Activated gamma-delta T cell (primary cell): ENCODE measurements around the gene STX2.
"Not testable (repeated sequence)": the region's sequence is repeated elsewhere in the genome, so short reads cannot be mapped to it uniquely, and the experiment has no call there.

Source experiments
- DNase-seq: peaks from one replicate; lab custom pipeline; 2025; lab: John Stamatoyannopoulos, UW

Gene STX2

DNA sequence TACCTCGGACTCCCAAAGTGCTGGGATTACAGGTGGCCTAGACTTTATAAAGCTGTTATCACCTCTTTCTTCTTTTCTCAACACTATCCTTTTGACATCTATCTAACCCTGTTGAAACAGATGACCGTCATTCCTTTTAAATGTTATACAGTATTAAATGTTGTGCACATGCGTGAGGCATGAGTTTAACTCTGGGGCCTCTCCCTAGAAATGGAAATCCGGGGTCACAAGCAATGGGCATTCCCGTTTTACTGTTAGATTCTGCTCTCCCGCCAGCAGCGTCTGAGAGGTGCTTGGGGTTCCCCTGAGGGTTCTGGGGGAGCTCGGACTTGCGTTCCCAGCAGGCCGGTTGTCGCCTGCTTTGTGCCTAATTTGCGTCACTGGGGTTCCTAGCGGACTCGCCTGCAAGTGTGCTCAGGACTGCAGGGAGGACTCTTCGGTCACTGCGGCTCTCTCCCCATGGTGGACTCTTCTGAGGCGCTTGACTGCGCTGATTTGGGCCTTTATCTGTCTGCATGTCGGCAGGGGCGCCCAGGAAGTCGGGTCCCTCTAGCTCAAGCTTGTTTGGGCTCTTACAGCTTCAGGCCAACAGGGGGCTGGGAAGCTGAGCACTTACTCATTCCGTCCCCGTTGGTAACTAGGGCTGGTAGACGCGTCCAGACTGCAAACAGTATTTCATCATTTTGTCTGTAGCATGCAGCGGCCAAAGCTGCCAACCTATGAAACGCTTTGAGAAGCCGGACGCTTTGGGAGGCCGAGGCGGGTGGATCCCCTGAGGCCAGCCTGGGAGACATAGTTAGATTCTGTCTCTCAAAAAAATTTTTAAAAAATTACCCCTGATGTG lies 31.6 kb upstream of the STX2 start:
- DNase-seq: peak; percentile 13

DNA sequence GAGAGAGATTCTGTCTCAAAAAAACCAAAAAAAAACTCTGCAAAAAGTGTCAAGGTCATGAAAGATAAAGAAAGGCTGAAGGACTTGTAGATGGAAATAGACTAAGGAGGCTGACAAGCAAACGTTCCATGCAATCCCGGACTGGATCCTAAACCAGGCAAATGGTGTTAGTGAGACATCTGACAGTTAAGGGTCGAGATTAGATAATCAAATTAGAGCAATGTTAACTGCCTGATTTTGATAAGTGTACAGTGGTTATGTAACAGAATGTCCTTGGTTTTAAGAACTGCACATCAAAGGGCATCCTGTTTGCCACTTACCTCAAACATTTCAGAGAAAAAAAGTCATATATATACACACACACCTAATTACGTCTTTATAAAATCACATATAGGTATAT lies 29.4 kb upstream of the STX2 start:
- DNase-seq: no peak

DNA sequence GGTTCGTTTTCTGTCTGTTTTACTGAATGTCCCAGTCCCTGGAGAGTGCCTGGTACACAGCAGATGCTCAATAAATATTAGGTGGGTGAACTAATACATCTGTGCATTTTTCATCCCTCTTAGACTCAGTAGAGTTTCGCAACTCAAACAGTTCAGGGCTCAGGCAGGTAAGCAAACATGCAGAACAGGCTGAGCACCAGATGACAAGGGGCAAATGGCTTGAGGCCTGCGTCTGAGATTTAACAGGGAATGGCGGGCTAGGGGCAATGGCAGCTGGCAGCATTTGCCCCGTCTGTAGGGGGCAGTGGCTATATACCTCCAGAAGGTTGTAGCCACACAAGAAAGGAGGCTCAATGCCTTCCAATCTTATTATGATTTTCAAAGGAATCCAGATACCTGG lies 24.2 kb upstream of the STX2 start:
- DNase-seq: no peak

DNA sequence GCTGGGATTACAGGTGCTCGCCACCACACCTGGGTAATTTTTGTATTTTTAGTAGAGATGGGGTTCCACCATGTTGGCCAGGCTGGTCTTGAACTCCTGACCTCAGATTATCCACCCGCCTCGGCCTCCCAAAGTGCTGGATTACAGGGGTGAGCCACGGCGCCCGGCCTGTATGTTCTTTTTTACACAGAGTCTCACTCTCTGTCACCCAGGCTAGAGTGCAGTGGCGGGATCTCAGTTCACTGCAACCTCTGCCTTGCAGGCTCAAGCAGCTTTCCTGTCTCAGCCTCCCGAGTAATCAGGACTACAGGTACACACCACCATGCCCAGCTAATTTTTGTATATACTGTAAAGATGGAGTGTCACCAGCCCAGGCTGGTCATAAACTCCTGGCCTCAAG lies 23.7 kb upstream of the STX2 start:
- DNase-seq: not testable (repeated sequence)

DNA sequence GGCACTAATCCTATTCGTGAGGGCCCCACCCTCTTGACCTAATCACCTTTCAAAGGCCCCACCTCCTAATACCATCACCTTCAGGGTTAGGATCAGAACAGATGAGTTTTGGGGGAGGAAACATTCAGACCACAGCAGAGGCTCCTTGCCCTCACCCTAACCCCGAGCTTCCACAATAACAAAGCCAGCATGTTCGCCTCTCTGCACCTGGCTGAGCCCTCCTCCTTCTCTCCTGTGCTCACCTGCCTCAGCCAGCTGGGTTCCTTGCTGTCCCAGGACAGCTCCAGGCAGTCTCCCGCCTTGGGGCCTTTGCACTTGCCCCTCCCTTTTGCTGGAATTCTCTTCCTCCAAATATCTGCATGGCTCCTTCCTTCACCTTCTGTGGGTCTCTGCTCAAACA lies 23.1 kb upstream of the STX2 start:
- DNase-seq: no peak

DNA sequence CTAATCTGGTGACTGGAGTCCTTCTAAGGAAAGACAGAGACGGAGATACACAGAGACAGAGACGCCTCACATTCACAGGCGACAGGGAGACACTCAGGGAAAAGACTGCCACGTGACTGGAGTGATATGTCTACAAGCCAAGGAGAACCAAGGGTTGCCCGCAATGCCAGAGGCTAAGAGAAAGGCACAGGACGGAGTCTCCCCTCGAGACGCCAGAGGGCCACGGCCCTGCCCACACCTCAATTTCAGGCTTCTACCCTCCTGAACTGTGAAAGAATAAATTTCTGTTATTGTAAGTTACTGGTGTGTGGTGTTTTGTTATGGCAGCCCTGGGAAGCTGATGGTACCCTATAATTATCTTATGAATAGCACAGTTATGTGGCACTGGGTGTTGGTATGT lies 21.3 kb upstream of the STX2 start:
- no peak for DNase-seq

DNA sequence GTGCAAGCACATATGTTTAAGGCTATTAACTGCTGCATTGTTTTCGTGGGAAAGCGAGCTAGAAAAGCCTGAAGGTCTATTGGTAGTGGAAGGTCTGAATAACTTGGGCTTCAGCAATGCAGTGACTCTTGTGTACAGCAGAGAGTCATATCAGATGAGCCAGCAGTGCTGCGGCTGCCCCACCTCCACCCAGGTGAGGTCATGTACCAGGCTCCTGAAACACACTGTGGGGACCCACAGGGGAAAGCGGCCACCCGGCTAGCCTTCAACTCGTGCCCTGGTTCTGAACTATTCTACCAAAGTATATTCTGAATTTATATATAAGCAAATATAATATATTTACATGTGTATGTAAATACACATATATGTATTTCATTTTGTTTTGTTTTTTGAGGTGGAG lies 20.1 kb upstream of the STX2 start:
- no peak for DNase-seq

DNA sequence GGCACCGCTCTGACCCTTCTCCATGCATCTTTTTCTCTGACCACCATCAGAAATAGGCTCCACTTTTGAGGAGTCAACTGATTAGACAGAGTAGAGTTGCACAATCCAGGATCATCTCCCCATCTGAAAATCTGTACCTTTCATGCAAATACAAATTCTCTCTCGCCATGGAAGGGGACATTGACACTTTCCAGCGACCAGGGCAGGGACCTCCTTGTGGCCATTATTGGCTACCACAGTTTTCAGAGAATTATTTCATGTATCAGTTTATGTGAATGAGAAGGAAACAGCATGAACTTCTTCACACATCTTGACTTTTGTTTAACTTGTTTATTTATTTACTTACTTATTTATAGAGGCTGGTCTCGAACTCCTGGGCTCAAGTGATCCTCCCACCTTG lies 19.0 kb upstream of the STX2 start:
- no peak for DNase-seq

DNA sequence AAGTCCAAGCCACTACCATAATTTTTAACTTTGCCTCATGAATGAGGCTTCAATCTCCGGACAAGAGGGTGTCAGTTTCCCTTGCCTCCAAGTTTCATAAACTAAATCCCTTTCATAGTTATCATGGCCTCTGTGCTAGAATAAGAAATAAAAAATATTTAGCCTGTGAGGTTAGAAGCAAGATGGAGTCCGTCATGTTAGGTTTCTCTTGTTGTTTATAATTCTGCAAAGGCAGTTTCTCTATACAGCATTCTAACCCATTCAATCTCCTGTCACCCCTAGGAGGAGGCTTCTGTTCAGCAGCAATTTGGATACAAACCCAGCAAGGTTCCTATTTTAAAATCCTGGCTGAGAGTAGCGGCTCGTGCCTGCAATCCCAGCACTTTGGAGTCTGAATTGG lies 17.0 kb upstream of the STX2 start:
- DNase-seq: no peak

DNA sequence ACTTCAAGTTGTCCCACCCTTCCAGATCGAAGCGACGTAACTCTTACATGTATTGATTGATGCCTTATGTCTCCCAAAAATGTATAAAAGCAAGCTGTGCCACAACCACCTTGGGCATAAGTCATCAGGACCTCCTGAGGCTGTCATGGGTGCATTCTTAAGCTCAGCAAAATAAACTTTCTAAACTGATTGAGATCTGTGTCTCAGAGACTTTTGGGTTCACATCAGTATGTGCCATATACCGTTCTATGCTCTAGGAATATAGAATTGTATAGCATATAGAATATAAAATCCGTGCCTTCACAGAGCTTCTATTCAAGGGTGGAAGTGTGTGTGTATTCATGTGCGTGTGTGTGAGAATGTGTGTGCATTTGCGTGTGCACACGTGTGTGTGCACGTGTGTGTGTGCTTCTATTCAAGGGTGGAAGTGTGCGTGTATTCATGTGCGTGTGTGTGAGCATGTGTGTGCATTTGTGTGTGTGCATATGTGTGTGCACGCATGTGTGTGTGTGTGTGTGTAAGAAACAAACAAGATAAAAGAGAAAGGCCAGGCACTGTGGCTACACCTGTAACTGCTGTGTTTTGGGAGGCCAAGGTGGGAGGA lies 11.5 kb upstream of the STX2 start:
- no peak for DNase-seq

DNA sequence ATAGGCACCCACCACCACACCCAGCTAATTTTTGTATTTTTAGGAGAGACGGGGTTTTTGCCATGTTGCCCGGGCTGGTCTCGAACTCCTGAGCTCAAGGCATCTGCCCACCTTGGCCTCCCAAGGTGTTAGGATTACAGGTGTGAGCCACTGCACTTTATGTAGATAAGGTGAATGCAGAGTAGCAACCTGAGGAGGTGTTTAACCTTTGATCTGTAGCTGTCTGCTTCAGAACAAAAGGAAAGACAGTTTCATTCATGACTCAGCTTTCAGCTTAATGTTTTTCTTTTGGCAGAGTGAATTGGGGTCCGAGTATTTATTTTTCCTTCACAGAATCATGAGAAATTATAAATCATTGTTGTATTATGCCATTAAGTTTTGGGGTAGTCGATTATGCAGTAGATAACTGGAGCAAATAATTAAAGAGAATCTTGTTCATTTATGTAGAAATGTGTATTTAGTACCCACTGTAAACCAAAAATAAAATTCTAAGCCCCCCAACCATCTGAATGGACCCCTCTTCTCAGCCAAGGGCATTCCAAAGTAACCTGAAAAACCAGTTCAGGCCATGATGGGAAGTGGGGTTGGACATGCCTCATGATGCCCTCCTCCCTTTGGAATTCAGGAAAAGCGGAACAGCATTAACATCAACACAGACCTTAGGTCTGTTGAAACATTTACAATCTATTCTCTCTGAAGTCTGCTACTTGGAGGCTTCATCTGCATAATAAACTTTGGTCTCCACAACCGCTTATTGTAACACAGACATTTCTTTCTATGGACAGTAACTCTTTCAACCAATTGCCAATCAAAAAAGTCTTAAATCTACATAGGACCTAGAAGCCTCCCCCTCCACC lies 10.7 kb upstream of the STX2 start:
- DNase-seq: no peak

DNA sequence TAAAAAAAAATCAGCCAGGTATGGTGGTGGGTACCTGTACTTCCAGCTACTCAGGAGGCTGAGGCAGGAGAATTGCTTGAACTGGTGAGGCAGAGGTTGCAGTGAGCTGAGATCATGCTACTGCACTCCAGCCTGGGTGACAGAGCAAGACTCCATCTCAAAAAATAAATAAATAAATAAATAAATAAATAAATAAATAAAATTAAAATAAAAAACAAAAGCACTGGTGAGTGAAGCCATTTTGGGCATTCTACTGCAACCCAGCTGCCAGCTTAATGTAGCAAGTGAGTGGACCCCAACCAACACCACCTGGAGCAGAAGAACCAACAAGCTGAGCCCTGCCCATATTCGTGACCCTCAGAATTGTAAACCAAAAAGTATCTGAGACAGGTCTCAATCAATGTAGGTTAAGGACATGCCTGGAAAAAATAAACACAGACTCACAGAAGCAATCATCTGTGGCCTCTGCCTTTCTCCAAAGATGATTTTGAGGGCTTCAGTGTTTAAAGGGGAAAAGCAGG lies 9.8 kb upstream of the STX2 start:
- DNase-seq: not testable (repeated sequence)

DNA sequence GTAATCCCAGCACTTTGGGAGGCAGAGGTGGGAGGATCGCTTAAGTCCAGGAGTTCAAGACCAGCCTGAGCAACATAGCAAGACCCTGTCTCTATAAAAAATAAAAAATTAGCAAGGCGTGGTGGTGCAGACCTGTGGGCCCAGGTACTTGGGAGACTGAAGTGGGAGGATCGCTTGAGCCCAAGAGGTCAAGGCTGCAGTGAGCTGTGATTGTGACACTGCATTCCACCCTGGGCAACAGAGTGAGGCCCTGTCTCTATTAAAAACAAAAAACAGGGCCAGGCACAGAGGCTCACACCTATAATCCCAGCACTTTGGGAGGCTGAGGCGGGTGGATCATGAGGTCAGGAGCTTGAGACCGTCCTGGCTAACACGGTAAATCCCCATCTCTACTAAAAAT lies 9.1 kb upstream of the STX2 start:
- DNase-seq: not testable (repeated sequence)

DNA sequence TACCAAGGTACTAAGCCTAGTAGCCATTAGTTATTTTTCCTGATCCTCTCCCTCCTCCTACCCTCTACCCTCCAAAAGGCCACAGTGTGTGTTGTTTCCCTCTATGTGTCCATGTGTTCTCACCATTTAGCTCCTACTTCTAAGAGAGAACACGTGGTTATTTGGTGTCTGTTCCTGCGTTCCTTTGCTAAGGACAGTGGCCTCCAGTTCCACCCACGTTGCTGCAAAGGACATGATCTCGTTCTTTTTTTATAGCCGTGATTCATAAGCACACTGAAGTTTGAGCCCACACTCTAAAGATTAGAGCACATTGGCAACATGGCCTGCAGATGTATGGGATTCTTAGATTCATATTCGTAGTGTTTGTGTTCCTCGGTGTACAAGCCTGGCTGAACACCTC lies 8.1 kb upstream of the STX2 start:
- no peak for DNase-seq

DNA sequence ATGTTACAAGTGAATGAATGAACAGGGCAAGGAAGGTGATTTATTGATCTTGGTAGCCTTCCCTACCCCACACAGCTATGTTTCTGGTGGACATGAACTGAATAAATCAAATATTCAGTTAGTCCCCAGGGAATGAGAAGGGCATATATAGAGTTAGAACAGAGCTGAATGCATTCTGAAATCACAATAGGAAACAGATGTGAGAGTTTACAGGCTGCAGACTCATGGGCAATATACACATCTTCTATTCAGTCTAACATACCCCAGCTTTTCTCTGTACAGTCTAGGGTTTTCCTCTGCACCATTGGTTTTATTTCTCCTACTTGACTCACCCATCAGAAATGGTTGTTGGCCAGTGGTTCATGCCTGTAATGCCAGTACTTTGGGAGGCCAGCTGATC lies 7.3 kb upstream of the STX2 start:
- no peak for DNase-seq

DNA sequence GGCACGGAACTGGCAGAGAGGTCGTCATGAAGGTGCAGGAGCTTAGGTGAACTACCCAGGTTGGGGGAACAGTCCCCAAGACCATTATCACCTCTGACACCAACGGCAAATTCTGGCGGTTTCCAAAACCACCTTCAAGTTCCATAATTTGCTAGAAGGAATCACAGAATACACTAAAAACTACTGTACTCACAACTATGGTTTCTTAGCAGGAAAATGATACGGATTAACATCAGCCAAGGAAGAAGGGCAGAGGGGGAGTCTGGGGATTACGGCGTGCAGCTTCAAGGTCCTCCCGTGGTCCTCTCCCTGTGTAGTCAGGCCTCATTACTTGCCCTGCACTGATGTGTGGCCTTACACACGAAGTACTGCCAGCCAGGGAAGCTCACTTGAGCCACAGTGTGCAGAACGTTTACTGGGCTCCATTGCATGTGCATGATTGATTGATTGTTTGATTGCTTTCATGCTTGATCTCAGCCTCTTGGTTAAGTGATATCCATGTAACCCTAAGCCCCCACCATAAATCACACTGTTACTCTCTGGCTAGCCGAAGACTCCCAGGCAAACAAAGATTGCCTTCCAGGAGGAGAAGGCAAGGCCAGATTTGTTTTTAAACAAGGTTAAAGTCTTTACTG lies 837 bp upstream of the STX2 start:
- DNase-seq: no peak

DNA sequence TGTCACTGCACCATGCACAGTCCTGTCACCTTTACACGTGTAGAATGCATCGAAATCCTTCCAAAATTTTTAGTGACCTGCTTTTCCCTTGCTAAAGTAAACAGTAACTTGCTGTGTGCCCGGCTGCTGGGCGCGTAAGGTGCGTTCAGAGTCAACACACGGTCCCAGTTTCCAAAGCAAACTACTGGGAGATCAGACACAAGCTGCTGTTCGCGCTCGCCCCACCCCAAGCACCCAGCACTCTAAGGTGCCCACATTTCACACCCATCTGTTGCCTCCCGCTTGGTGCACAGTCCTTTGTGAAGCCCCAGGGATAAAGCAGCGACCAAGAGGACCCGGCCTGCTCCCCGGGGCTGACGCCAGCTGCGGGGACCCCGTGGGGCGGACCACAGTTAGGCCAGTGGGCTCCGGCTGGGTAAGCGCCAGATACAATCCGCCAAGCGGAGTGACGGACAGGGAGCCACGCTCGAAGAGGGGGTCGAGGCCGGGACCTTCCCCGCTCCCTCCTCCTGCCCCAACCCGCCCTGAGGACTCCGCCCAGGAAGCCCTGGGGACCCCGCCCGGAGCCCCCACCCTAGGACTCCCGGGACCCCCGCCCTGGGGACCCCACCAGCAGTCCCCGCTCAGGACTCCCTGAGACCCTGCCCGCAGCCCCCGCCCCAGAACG lies 633 bp downstream of the STX2 start:
- no peak for DNase-seq

DNA sequence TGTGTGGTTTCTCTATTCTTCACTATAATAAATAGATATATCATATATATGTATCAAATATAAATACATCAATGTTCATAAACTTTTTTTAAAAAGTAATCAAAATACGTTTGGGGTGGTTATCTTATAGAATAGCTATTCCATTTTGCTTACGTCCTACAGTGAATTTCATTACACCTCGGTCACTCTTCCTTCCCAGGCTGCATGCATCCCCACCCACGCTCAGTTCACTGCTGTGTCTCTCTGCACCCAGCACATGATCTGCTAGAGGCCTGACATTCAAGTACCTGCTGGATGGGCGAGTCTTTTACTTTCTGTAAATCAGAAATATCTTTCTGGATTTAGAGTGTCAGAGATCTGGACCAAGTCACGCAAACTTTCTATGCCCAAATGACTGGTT lies 3.6 kb downstream of the STX2 start:
- DNase-seq: no peak

DNA sequence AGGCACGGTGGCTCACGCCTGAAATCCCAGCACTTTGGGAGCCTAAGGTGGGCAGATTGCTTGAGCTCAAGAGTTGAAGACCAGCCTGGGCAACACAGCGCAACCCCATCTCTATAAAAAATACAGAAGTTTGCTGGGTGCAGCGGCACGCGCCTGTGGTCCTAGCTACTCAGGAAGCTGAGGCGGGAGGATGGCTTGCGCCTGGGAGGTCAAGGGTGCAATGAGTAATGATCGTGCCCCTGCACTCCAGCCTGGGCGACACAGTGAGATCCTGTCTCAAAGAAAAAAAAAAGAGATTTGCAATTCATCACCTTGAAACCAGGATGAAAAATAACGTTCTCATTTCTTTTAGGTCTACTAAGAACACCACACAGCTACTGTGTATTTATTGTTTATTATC lies 4.0 kb downstream of the STX2 start:
- DNase-seq: no peak

DNA sequence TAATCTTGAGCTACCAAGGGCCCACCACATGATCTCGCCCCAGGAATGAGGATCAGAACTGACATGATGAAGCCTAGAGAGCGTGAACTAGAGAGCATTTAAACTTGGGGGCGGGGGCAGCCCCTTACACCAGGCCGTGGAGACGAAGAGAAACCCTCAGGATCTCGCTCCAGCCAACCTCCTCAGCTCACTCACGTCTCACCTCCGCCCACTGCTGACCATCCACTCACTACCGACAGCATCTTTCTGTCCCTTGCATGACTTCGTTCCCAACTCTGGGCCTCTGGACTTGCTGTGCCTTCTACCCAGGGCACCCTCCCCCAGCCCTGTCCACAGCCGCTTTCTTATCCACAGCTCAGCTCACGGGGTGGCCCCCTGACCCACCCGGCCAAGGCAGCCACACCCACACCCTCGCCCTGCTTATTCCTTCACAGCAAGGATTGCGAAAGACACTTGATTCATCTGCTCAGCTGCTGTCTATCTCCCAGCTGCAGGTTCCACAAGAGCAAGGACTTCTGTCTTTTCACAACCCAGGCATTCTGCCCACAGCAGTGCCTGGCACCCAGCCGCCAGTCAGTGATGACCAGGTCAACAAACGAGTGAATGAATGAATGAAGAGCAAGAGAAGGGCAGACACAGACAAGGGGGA lies 6.4 kb downstream of the STX2 start:
- DNase-seq: no peak

DNA sequence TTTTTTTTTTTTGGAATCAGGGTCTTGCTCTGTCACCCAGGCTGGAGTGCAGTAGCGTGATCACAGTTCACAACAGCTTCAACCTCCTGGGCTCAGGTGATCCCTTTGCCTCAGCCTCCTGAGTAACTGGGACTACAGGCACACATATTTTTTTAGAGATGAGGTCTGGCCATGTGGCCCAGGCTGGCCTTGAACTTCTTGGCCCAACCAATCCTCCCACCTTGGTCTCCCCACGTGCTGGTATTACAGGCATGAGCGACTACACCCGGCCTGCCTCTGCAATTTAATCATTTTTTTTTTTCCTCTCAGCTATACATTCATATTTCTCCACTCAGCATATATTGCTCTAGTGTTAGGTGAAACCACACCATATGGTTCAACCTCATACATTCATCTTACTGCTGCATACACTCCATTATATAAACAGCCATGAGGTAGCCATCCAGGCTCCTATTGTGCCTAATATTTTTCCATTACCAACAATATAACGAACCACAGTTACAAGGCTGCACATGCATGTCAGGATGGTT lies 7.1 kb downstream of the STX2 start:
- DNase-seq: no peak
